ENCODE results near the gene POU2F2. TPM values are rescaled to one million over a fixed set of nuclear protein-coding genes. Genes with fewer than 3 reads are reported as not detected.

POU2F2 gene
- total and polyA plus RNA-seq, 2 experiments from 2014 or later = 2.3 to 4.6 TPM

- TF ChIP-seq REST (IDR thresholded peaks at IDR 0.05; ENCODE audit: unreplicated experiment) (no peak), EZH2 (IDR thresholded peaks at IDR 0.05; ENCODE audit: low read depth, unreplicated experiment) (no peak), ZNF114 (CRISPR knock-in tag; IDR thresholded peaks at IDR 0.05) (no peak), ZNF331 (CRISPR knock-in tag; IDR thresholded peaks at IDR 0.05; ENCODE audit: low read depth) (no peak), ETS1 (IDR thresholded peaks at IDR 0.05) (no peak)
These were observed 16.5 kb downstream of the POU2F2 start (continued) for GRCh38 chr19:42115705-42116104.

GRCh38 chr19:42115219-42115618 is 17.0 kb downstream of the POU2F2 start:
- Histone ChIP-seq H3K4me1 (ENCODE audit: insufficient read depth) (peaks cover 8% of the 10 kb centered on the region), H3K4me3 (no peak overlapping the region), H3K27ac (ENCODE audit: low read depth) (no peak overlapping the region), H3K79me2 (replicated peaks; ENCODE audit: insufficient read depth) (no peaks in the 10 kb centered on the region), H3K9me2 (ENCODE audit: insufficient read depth) (no peaks in the 10 kb centered on the region), H3F3A (replicated peaks; ENCODE audit: low read depth) (no peaks in the 10 kb centered on the region; the same call in 1 of the 2 replicates), H4K20me1 (replicated peaks; ENCODE audit: insufficient read depth) (no peaks in the 10 kb centered on the region), H3K27me3 (ENCODE audit: insufficient read depth) (no peaks in the 10 kb centered on the region), H3K36me3 (ENCODE audit: insufficient read depth) (no peaks in the 10 kb centered on the region), H3K4me2 (no peak overlapping the region), H2AFZ (no peak overlapping the region)
- H3K36me3 Mint-ChIP-seq (ENCODE audit: low read depth) = no peaks in the 10 kb centered on the region
- TF ChIP-seq REST (IDR thresholded peaks at IDR 0.05; ENCODE audit: unreplicated experiment) = peak; percentile 54
- no peak for TF ChIP-seq STAT1 (IDR thresholded peaks at IDR 0.05; ENCODE audit: unreplicated experiment)
- DNase-seq (ENCODE audit: low spot score) = no peak
- no peaks in the 10 kb centered on the region for H3K9me3 Mint-ChIP-seq
- H3K4me3 Mint-ChIP-seq = no peak overlapping the region
- no peak overlapping the region for H3K27ac Mint-ChIP-seq
- H3K4me1 Mint-ChIP-seq = peaks cover 20% of the 10 kb centered on the region
- no peak for ATAC-seq
- H3K27me3 Mint-ChIP-seq (ENCODE audit: insufficient read depth, low read depth, poor library complexity) = peaks cover 19% of the 10 kb centered on the region

All from GM23338 (cell line).